T-helper 2 cell (primary cell): ENCODE measurements around the gene WASF2.
"Not testable (repeated sequence)": the region's sequence is repeated elsewhere in the genome, so short reads cannot be mapped to it uniquely, and the experiment has no call there.

ENCODE experiments used
- DNase-seq, 5 experiments: peaks; one replicate each; pipeline versions ENCODE4 v3.0.0 to v3.0.0-alpha.2; 2012 to 2022

Gene WASF2

GRCh38 chr1:27492796-27493195 is 2.8 kb upstream of the WASF2 start:
- DNase-seq: no peak

- DNase-seq: peak in 1 of 5 experiments; percentile 14
Observed at GRCh38 chr1:27491748-27492700, 2.1 kb upstream of the WASF2 start.

GRCh38 chr1:27489501-27489972 is 430 bp downstream of the WASF2 start:
- DNase-seq: peak in 1 of 5 experiments; percentile 36

- peak in 1 of 5 experiments; percentile 45 for DNase-seq
Observed at GRCh38 chr1:27487966-27488884, 1.7 kb downstream of the WASF2 start.

- no peak for DNase-seq
Observed at GRCh38 chr1:27485363-27485762, 4.6 kb downstream of the WASF2 start.

GRCh38 chr1:27483659-27484058 is 6.3 kb downstream of the WASF2 start:
- no peak for DNase-seq

GRCh38 chr1:27481994-27482620 is 7.9 kb downstream of the WASF2 start:
- DNase-seq: no peak

GRCh38 chr1:27478098-27478497 is 11.9 kb downstream of the WASF2 start:
- peak in 1 of 5 experiments; percentile 41 for DNase-seq

GRCh38 chr1:27476237-27476636 is 13.7 kb downstream of the WASF2 start:
- DNase-seq: no peak

- no peak for DNase-seq
Observed at GRCh38 chr1:27475720-27476119, 14.2 kb downstream of the WASF2 start.

- no peak for DNase-seq
Observed at GRCh38 chr1:27473755-27474154, 16.2 kb downstream of the WASF2 start.

- DNase-seq: not testable (repeated sequence)
Observed at GRCh38 chr1:27472098-27472497, 17.9 kb downstream of the WASF2 start.

- no peak for DNase-seq
Observed at GRCh38 chr1:27471477-27471876, 18.5 kb downstream of the WASF2 start.

- DNase-seq: no peak
Observed at GRCh38 chr1:27469334-27469733, 20.6 kb downstream of the WASF2 start.

- DNase-seq: not testable (repeated sequence)
Observed at GRCh38 chr1:27468378-27468777, 21.6 kb downstream of the WASF2 start.

- no peak for DNase-seq
Observed at GRCh38 chr1:27464926-27465647, 24.9 kb downstream of the WASF2 start.

- not testable (repeated sequence) for DNase-seq
Observed at GRCh38 chr1:27463916-27464315, 26.1 kb downstream of the WASF2 start.

GRCh38 chr1:27458521-27458920 is 31.4 kb downstream of the WASF2 start:
- not testable (repeated sequence) for DNase-seq

- DNase-seq: peak in 2 of 5 experiments; percentile 9 to 73
Observed at GRCh38 chr1:27455139-27455811, 34.7 kb downstream of the WASF2 start.

GRCh38 chr1:27454610-27455009 is 35.4 kb downstream of the WASF2 start:
- DNase-seq: no peak

GRCh38 chr1:27451343-27451742 is 38.6 kb downstream of the WASF2 start:
- no peak for DNase-seq
